Measurements from ENCODE around the gene SNRPB.
"Not testable (repeated sequence)": the region's sequence is repeated elsewhere in the genome, so short reads cannot be mapped to it uniquely, and the experiment has no call there.

Gene SNRPB
- 71.9 to 285 (median 110) reads per million in 9 experiments for total RNA-seq

GRCh38 chr20:2470423-2471193 lies at the start of gene SNRPB:
Gene SNRPB, minus strand, starts transcription at chr20:2470789. Its CDS starts 99 bp downstream, at chr20:2470690.
- ATAC-seq (replicated peaks), result peak; percentile 89

GRCh38 chr20:2519115-2519809 lies 48.7 kb upstream of the SNRPB start:
- Mint-ChIP-seq H3K4me3 (no peak overlapping the region), H3K4me1 (ENCODE audit: low read depth in 2 of 2) (peaks cover 3 to 5% of the 10 kb centered on the region in 2 donors), H3K36me3 (ENCODE audit: insufficient read depth) (peaks cover 5% of the 10 kb centered on the region), H3K9me3 (no peaks in the 10 kb centered on the region), H3K27me3 (no peaks in the 10 kb centered on the region), H3K27ac (no peak overlapping the region)
- no peak for ATAC-seq (replicated peaks)
- DNase-seq, result no peak

More at GRCh38 chr20:2470423-2471193, at the start of gene SNRPB:
- peak within 1 kb of the TSS; percentile 99 for H3K4me3 Mint-ChIP-seq
- peaks cover 41% of the 10 kb centered on the region for H3K36me3 Mint-ChIP-seq (ENCODE audit: insufficient read depth)
- H3K4me1 Mint-ChIP-seq (ENCODE audit: low read depth in 2 of 2), result peaks cover 33 to 41% of the 10 kb centered on the region in 2 donors
- no peaks in the 10 kb centered on the region for H3K9me3 Mint-ChIP-seq
- H3K27me3 Mint-ChIP-seq, result no peaks in the 10 kb centered on the region
- DNase-seq, result peak; percentile 95 to 96 (median 95)
- peak within 1 kb of the TSS; percentile 98 to 99 for H3K27ac Mint-ChIP-seq

- ATAC-seq (replicated peaks) (no peak), DNase-seq (no peak)
- peaks cover 0 to 5% of the 10 kb centered on the region in 2 donors for H3K27me3 Mint-ChIP-seq
- H3K36me3 Mint-ChIP-seq (ENCODE audit: insufficient read depth), result no peaks in the 10 kb centered on the region
- H3K9me3 Mint-ChIP-seq, result no peaks in the 10 kb centered on the region
- peaks cover 0 to 2% of the 10 kb centered on the region in 2 donors for H3K4me1 Mint-ChIP-seq (ENCODE audit: low read depth in 2 of 2)
- no peak overlapping the region for H3K27ac Mint-ChIP-seq
- H3K4me3 Mint-ChIP-seq, result no peak overlapping the region
These were observed 48.0 kb upstream of the SNRPB start for GRCh38 chr20:2518558-2518957.

GRCh38 chr20:2518096-2518495 lies 47.5 kb upstream of the SNRPB start:
- H3K4me3 Mint-ChIP-seq, result no peak overlapping the region
- H3K27ac Mint-ChIP-seq, result no peak overlapping the region
- DNase-seq, result no peak
- H3K27me3 Mint-ChIP-seq, result peaks cover 0 to 5% of the 10 kb centered on the region in 2 donors
- H3K36me3 Mint-ChIP-seq (ENCODE audit: insufficient read depth), result no peaks in the 10 kb centered on the region
- H3K4me1 Mint-ChIP-seq (ENCODE audit: low read depth in 2 of 2), result peaks cover 0 to 2% of the 10 kb centered on the region in 2 donors
- ATAC-seq (replicated peaks), result no peak
- no peaks in the 10 kb centered on the region for H3K9me3 Mint-ChIP-seq

GRCh38 chr20:2516399-2516798 lies 45.8 kb upstream of the SNRPB start:
- Mint-ChIP-seq H3K36me3 (ENCODE audit: insufficient read depth) (no peaks in the 10 kb centered on the region), H3K4me3 (no peak overlapping the region), H3K4me1 (ENCODE audit: low read depth in 2 of 2) (peaks cover 0 to under 1% of the 10 kb centered on the region in 2 donors), H3K9me3 (no peaks in the 10 kb centered on the region), H3K27me3 (peaks cover 0 to 11% of the 10 kb centered on the region in 2 donors), H3K27ac (no peak overlapping the region)
- no peak for ATAC-seq (replicated peaks)
- no peak for DNase-seq

GRCh38 chr20:2515203-2515602 lies 44.6 kb upstream of the SNRPB start:
- ATAC-seq (replicated peaks) (no peak), DNase-seq (no peak)
- H3K9me3 Mint-ChIP-seq, result no peaks in the 10 kb centered on the region
- H3K27me3 Mint-ChIP-seq, result peaks cover 9 to 19% of the 10 kb centered on the region in 2 donors
- no peak overlapping the region for H3K4me3 Mint-ChIP-seq
- H3K36me3 Mint-ChIP-seq (ENCODE audit: insufficient read depth), result no peaks in the 10 kb centered on the region
- H3K4me1 Mint-ChIP-seq (ENCODE audit: low read depth in 2 of 2), result no peaks in the 10 kb centered on the region
- H3K27ac Mint-ChIP-seq, result no peak overlapping the region

GRCh38 chr20:2509794-2510193 lies 39.2 kb upstream of the SNRPB start:
- DNase-seq, result no peak
- ATAC-seq (replicated peaks), result no peak
- no peaks in the 10 kb centered on the region for H3K9me3 Mint-ChIP-seq
- no peak overlapping the region for H3K27ac Mint-ChIP-seq
- H3K36me3 Mint-ChIP-seq (ENCODE audit: insufficient read depth), result peaks cover 4% of the 10 kb centered on the region
- peaks cover 14 to 16% of the 10 kb centered on the region in 2 donors for H3K4me1 Mint-ChIP-seq (ENCODE audit: low read depth in 2 of 2)
- peak overlapping the region in 1 of 2 donors; percentile 6 for H3K4me3 Mint-ChIP-seq
- peaks cover 10 to 19% of the 10 kb centered on the region in 2 donors for H3K27me3 Mint-ChIP-seq

GRCh38 chr20:2509468-2509781 lies 38.8 kb upstream of the SNRPB start:
- Mint-ChIP-seq H3K4me3 (peak overlapping the region; percentile 98 to 99), H3K9me3 (no peaks in the 10 kb centered on the region), H3K36me3 (ENCODE audit: insufficient read depth) (peaks cover 4% of the 10 kb centered on the region), H3K4me1 (ENCODE audit: low read depth in 2 of 2) (peaks cover 14 to 18% of the 10 kb centered on the region in 2 donors), H3K27ac (peak overlapping the region in 1 of 2 donors; percentile 93), H3K27me3 (peaks cover 10 to 19% of the 10 kb centered on the region in 2 donors)
- no peak for DNase-seq
- no peak for ATAC-seq (replicated peaks)

- H3K27me3 Mint-ChIP-seq, result peaks cover 10 to 17% of the 10 kb centered on the region in 2 donors
- H3K4me3 Mint-ChIP-seq, result peak within 1 kb of the TSS; percentile 98 to 99
- H3K4me1 Mint-ChIP-seq (ENCODE audit: low read depth in 2 of 2), result peaks cover 14 to 18% of the 10 kb centered on the region in 2 donors
- peak within 1 kb of the TSS; percentile 93 to 94 for H3K27ac Mint-ChIP-seq
- H3K36me3 Mint-ChIP-seq (ENCODE audit: insufficient read depth), result peaks cover 4% of the 10 kb centered on the region
- ATAC-seq (replicated peaks) (peak; percentile 97), DNase-seq (peak; percentile 69 to 82 (median 73))
- H3K9me3 Mint-ChIP-seq, result no peaks in the 10 kb centered on the region
These were observed 38.3 kb upstream of the SNRPB start, which contains the start of gene ZNF343 for GRCh38 chr20:2508631-2509467. Gene ZNF343, minus strand, starts transcription at chr20:2508915. Its CDS starts 15,020 bp downstream, at chr20:2493895.

GRCh38 chr20:2507875-2508630 lies 37.5 kb upstream of the SNRPB start:
- H3K4me1 Mint-ChIP-seq (ENCODE audit: low read depth in 2 of 2), result peaks cover 16 to 22% of the 10 kb centered on the region in 2 donors
- H3K4me3 Mint-ChIP-seq, result peak overlapping the region; percentile 98 to 99
- peaks cover 10 to 14% of the 10 kb centered on the region in 2 donors for H3K27me3 Mint-ChIP-seq
- H3K36me3 Mint-ChIP-seq (ENCODE audit: insufficient read depth), result peaks cover 4% of the 10 kb centered on the region
- ATAC-seq (replicated peaks) (peak; percentile 7), DNase-seq (no peak)
- peak overlapping the region; percentile 93 to 94 for H3K27ac Mint-ChIP-seq
- H3K9me3 Mint-ChIP-seq, result no peaks in the 10 kb centered on the region

GRCh38 chr20:2507464-2507863 lies 36.9 kb upstream of the SNRPB start:
- Mint-ChIP-seq H3K9me3 (no peaks in the 10 kb centered on the region), H3K36me3 (ENCODE audit: insufficient read depth) (peaks cover 4% of the 10 kb centered on the region), H3K27me3 (peaks cover 10 to 14% of the 10 kb centered on the region in 2 donors), H3K4me3 (peak overlapping the region; percentile 98 to 99), H3K27ac (no peak overlapping the region), H3K4me1 (ENCODE audit: low read depth in 2 of 2) (peaks cover 18 to 22% of the 10 kb centered on the region in 2 donors)
- DNase-seq (no peak), ATAC-seq (replicated peaks) (no peak)

- H3K4me1 Mint-ChIP-seq (ENCODE audit: low read depth in 2 of 2), result peaks cover 18 to 22% of the 10 kb centered on the region in 2 donors
- not testable (repeated sequence) for H3K9me3 Mint-ChIP-seq; H3K4me3 Mint-ChIP-seq; ATAC-seq (replicated peaks); DNase-seq; H3K36me3 Mint-ChIP-seq (ENCODE audit: insufficient read depth); H3K27ac Mint-ChIP-seq
- peaks cover 8 to 10% of the 10 kb centered on the region in 2 donors for H3K27me3 Mint-ChIP-seq
These were observed 35.8 kb upstream of the SNRPB start for GRCh38 chr20:2506426-2506825.

All from effector memory CD8-positive, alpha-beta T cell (primary cell).